ENCODE data around the gene ZFHX3.

ZFHX3 gene

DNA sequence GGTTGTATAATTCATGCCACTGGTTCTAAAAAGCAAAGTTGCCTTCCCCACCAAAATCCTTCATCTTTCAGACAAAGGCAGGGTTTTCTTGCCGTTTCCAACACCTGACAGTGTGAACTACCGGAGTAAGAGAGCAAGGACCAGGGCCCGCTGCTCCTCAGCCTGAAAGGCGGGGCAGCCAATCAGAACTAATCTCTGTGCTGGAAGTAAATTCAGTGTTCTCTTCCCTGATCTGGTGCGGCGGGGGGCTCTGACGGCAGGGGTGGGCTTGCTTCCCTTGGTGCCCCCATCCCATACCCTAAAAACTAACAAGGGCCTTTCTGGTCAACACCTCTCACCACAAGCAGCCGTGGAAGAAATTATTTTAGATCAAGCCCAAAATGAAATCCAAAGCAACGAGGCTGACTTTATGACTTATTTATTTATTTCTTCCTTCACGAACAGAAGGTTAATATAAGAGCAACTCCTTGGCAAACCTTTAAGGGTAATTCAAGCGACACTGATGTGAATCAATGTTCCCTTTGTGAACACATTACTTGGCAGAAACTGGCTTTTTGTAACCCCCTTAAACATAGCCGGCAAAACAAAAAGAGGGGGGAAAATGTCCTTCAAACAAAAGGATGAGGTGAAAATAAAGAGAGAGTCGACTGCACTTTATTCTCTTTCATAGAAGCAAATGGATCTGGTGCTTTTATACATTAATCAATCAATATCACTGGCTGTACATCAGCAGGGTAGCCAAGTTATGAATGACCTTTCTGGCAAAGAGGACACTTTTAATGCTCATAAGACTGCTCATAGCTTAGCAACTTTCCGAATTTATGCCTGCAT lies 189.9 kb downstream of the ZFHX3 start:
- H3K27me3 ChIP-seq (ENCODE audit: low read depth): no peaks in the 10 kb centered on the region
- in situ Hi-C loops (cut with MboI; ENCODE audit: low sequenced_read_pairs): no loop called here
- H3K9me3 ChIP-seq: no peaks in the 10 kb centered on the region
- H3K36me3 ChIP-seq (replicated peaks): peaks cover 3% of the 10 kb centered on the region; the same call in 1 of the 2 replicates
- H3K4me3 ChIP-seq: no peak overlapping the region
- H3K4me1 ChIP-seq: peaks cover 15% of the 10 kb centered on the region
- no peak for DNase-seq (ENCODE audit: low spot score in 2 of 2)

DNA sequence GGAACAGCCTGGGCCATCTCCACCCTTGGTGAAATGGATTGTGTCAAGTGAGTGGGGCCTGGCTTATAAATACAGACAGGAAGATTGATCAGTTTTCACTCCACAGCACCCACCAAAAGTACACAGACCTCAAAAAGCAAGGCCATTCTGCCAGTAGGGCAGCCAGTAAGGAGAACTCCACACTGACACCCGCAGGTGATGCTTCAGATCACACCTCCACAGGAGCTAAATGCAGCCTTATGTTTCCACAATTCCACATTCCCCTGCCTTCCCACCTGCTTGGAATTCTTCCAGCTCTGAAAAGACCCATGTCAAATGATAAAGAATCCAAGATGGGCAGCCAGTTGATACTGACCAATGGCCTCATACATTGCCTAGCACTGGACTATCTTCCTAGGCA lies 191.1 kb downstream of the ZFHX3 start:
- peaks cover 15% of the 10 kb centered on the region for H3K4me1 ChIP-seq
- no peaks in the 10 kb centered on the region for H3K9me3 ChIP-seq
- H3K4me3 ChIP-seq: no peak overlapping the region
- peaks cover 6% of the 10 kb centered on the region; the same call in 1 of the 2 replicates for H3K36me3 ChIP-seq (replicated peaks)
- in situ Hi-C loops (cut with MboI; ENCODE audit: low sequenced_read_pairs): no loop called here
- H3K27me3 ChIP-seq (ENCODE audit: low read depth): no peaks in the 10 kb centered on the region
- DNase-seq (ENCODE audit: low spot score in 2 of 2): peak in 1 of 2 experiments; percentile 65

DNA sequence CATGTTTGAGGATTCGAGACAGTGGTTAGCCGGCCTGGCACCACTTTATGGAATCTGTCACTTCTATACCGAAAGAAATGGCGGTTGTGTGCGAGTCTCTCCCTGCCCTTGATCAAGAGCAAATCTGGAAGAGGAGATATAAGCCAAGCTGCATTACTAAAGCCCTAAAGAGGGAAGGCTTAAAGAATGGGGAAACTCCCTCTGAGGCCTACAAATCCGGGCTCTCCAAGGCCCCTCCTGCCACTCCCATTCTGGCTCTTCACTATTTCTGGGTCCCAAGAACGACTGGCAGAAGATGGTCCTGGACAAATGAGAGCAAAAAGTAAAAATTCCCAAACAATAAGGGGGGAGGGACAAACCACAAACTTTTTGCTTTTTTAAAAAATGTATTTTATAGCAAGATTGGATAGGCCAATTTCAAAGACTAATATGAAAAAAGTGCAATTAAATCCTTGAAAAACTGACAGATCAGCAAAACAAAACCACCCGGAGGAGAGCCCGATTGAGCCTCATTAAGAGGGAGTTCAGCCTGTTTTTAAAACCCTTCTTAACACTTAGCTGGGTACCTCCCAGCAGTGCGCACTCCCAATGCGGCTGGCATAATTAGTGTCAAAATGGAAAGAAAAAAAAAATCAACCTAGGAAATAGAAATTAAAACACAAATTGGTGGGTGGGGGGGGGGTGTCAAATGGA lies 193.5 kb downstream of the ZFHX3 start:
- Histone ChIP-seq H3K27me3 (ENCODE audit: low read depth) (no peaks in the 10 kb centered on the region), H3K4me1 (peaks cover 15% of the 10 kb centered on the region), H3K4me3 (no peak overlapping the region), H3K9me3 (no peaks in the 10 kb centered on the region), H3K36me3 (replicated peaks) (peaks cover 6% of the 10 kb centered on the region; the same call in 1 of the 2 replicates)
- in situ Hi-C loops (cut with MboI; ENCODE audit: low sequenced_read_pairs): no loop called here
- DNase-seq (ENCODE audit: low spot score in 2 of 2): peak in 1 of 2 experiments; percentile 32

DNA sequence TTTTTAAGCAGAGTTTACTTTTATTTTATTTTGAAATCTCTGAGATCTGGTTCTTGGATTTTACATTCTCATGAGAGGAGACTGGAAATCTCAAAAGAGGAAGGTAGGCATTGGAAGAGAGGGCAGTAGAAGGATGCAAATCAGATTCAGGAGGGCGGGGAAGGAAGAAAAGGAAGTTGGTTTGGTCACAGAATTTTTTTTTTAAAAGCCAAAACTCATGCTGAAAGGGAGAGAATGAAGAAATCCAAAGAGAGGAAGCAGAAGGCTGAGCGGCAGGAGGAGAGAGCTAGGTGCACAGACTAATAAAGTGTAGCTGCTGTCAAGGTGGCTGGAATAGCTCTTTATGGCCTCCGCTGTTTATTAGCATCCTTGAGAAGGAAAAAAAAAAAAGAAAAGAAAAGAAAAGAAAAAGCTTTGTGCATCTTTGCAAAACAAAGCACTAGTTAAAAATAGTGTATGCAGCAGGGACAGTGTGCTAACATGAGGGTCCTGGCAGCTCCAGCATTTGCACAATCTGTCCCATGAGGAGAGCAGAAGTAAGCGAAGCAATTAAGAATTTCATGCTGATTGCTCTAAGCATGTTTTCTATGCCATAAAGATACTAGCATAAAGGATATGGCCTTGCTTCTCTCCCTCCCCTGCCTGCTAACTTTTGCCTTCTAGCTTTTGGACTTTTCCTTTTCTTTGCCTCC lies 194.2 kb downstream of the ZFHX3 start:
- Histone ChIP-seq H3K27me3 (ENCODE audit: low read depth) (no peaks in the 10 kb centered on the region), H3K4me1 (peaks cover 21% of the 10 kb centered on the region), H3K36me3 (replicated peaks) (peaks cover 6% of the 10 kb centered on the region; the same call in 1 of the 2 replicates), H3K4me3 (no peak overlapping the region), H3K9me3 (no peaks in the 10 kb centered on the region)
- no peak for DNase-seq (ENCODE audit: low spot score in 2 of 2)
- in situ Hi-C loops (cut with MboI; ENCODE audit: low sequenced_read_pairs): no loop called here

DNA sequence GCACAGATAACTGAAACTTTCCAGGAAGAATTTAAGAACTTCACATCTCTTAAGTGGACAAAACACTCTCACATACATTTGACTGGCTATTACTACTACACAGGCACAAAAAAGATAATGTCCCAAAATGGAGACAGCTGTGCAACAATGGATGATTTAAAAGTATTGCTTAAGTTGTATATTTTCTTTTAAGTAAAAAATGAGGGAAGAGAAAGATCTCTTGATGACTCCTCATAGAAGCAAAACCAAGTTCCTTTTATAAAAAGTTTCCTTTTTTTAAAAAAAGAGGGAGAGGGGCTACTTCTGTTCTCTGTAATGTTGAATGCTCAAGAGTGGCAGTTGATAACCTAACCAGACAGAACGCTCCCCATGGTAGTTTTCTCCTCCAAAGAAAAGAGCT lies 195.5 kb downstream of the ZFHX3 start:
- Histone ChIP-seq H3K4me3 (no peak overlapping the region), H3K4me1 (peaks cover 21% of the 10 kb centered on the region), H3K27me3 (ENCODE audit: low read depth) (no peaks in the 10 kb centered on the region), H3K36me3 (replicated peaks) (peaks cover 6% of the 10 kb centered on the region; the same call in 1 of the 2 replicates), H3K9me3 (no peaks in the 10 kb centered on the region)
- DNase-seq (ENCODE audit: low spot score in 2 of 2): no peak
- in situ Hi-C loops (cut with MboI; ENCODE audit: low sequenced_read_pairs): no loop called here

DNA sequence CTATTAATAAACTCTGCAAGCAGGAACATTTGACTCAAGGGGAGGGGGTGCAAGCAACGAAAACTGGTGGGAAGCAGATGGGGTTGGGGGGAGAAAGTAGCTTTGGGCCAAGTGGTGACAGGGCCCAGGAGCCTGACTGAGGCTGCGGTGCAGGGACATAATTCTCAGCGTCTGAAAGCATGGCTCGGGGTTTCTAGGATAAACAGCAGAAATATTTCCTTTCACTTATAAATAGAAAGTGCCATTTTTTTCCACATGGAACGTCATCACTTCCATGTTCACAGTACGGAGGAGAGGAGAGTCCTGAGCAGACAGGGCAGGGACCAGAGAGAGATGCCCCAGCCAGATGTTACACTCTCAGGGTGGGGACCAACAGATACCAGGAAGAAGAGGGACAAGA lies 197.1 kb downstream of the ZFHX3 start:
- in situ Hi-C loops (cut with MboI; ENCODE audit: low sequenced_read_pairs): no loop called here
- Histone ChIP-seq H3K4me3 (no peak overlapping the region), H3K9me3 (no peaks in the 10 kb centered on the region), H3K4me1 (peaks cover 21% of the 10 kb centered on the region), H3K36me3 (replicated peaks) (peaks cover 6% of the 10 kb centered on the region; the same call in 1 of the 2 replicates), H3K27me3 (ENCODE audit: low read depth) (no peaks in the 10 kb centered on the region)
- no peak for DNase-seq (ENCODE audit: low spot score in 2 of 2)

DNA sequence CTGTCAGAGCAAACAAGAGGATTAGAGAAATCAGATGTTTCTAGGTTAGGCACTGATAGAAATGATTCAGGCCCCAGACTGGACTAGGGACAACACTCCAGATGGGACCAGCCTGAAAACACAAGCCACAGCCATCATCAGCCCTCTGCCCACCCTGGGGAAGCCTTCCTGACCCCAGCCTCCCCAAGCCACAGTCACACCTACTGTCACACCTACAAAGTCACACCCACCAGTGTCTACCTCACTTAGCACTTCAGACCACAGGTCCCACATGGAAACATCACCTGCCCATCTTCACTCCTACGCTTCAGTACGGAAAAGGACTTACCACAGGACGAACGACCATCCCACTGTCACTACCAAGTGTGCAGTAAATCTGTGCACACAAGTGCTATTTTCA lies 197.9 kb downstream of the ZFHX3 start:
- H3K9me3 ChIP-seq: no peaks in the 10 kb centered on the region
- peaks cover 25% of the 10 kb centered on the region for H3K4me1 ChIP-seq
- in situ Hi-C loops (cut with MboI; ENCODE audit: low sequenced_read_pairs): no loop called here
- H3K36me3 ChIP-seq (replicated peaks): peaks cover 6% of the 10 kb centered on the region; the same call in 1 of the 2 replicates
- no peak for DNase-seq (ENCODE audit: low spot score in 2 of 2)
- H3K4me3 ChIP-seq: no peak overlapping the region
- H3K27me3 ChIP-seq (ENCODE audit: low read depth): no peaks in the 10 kb centered on the region

DNA sequence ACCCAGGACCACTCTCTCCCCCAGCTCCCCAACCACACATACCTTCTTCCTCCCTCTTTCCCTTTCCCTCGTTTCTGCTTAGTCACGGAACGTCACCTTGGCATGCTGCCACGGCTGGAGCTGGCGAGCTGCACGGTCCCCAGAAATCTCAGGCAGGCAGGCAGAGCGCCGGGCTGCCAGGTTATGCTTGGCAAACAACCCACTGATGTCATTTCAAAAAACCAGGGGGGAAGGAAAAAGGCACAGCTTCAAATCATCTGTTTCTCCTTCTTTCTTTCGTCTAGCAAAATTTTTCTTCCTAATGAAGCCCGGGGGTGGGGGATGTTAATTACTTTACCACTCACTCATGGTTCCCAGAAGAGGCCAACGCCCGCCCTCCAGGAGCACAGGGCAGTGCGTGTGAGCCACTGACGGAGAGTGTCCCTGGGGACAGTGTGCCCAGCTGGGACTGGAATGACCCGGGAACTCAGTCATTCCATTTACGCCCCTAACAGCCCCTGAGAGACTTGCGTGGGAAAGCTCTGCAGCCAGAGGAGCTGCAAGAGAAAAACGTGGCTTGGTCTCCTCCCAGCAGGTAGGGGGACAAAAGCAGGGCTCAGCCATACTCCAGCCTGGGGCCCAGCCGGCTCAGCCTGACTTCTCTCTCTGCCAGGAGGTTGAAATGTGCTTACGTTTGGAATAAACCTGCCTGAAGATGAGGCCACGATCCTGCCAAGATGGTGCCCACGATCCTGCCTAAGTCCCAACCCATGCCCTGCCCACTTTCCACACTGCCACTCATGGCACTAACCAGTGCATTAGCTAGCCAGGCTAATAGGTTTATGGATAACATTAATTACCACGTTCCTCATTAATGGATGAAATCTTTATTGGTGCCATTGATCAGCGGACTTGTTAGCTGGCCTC lies 198.9 kb downstream of the ZFHX3 start:
- H3K27me3 ChIP-seq (ENCODE audit: low read depth): no peaks in the 10 kb centered on the region
- peak in 1 of 2 experiments; percentile 43 for DNase-seq (ENCODE audit: low spot score in 2 of 2)
- H3K4me1 ChIP-seq: peaks cover 22% of the 10 kb centered on the region
- H3K36me3 ChIP-seq (replicated peaks): peaks cover 6% of the 10 kb centered on the region; the same call in 1 of the 2 replicates
- in situ Hi-C loops (cut with MboI; ENCODE audit: low sequenced_read_pairs): no loop called here
- no peaks in the 10 kb centered on the region for H3K9me3 ChIP-seq
- no peak overlapping the region for H3K4me3 ChIP-seq

DNA sequence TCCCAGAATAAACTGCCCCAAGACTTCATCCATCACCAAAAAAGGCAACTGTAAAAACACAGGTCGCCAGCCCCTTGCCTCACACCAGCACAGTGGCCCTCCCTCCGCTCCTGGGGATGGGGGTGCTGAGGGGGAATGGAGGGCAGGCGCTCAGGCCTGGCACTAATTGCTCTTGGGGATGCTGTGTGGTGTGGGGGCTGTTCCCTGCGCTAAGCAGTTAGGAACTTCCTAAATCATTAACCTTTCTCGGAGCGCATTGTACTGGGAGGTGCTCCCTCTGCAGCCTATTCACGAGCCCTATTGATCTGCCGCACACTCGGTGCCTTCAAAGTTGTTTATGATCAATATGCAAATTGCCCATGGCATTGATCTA lies 199.9 kb downstream of the ZFHX3 start:
- Histone ChIP-seq H3K9me3 (no peaks in the 10 kb centered on the region), H3K36me3 (replicated peaks) (peaks cover 3% of the 10 kb centered on the region; the same call in 1 of the 2 replicates), H3K4me3 (no peak overlapping the region), H3K27me3 (ENCODE audit: low read depth) (no peaks in the 10 kb centered on the region), H3K4me1 (peaks cover 13% of the 10 kb centered on the region)
- DNase-seq (ENCODE audit: low spot score in 2 of 2): no peak
- in situ Hi-C loops (cut with MboI; ENCODE audit: low sequenced_read_pairs): no loop called here

DNA sequence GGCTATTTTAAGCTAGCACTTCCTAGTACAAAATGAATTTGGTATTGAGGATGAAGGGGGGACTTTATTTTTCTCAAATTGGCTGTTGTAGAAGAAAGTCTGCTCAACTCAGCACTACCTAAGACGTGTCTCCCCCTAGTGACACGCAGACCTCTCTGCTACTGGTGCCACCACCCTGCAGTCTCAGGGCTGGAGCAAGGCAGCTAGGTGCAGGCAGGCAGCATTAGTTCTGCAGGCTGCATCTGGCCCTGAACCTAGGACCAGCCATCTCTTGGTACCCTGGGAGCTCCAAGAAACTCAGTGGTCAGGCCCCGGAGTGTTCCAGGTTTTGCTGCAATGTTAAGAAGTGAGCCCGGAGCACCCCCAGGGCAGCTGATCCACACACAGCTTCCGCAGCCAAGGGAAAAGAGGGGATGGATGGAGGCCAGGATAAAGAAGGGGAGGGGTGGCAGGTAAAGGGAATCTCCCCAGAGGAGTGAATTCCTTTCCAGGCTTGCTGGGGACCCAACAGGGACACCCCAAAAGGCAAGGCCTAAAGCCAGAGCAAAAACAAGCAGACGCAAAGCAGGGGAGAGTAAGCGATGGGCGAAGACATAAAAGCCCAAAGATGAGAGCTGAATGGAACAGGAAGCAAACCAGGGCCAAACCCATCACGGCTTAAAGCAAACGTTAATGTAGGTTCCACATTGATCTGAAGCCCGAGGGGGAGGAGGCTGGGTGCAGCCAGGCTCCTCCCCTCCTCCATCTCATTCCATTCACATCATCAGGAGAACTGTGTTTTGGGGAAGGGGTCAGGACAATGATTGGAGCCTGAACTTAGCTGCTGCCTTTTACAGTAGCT lies 200.5 kb downstream of the ZFHX3 start:
- Histone ChIP-seq H3K27me3 (ENCODE audit: low read depth) (no peaks in the 10 kb centered on the region), H3K4me1 (peaks cover 13% of the 10 kb centered on the region), H3K9me3 (no peaks in the 10 kb centered on the region), H3K36me3 (replicated peaks) (no peaks in the 10 kb centered on the region), H3K4me3 (no peak overlapping the region)
- peak in 1 of 2 experiments; percentile 56 for DNase-seq (ENCODE audit: low spot score in 2 of 2)
- in situ Hi-C loops (cut with MboI; ENCODE audit: low sequenced_read_pairs): no loop called here

DNA sequence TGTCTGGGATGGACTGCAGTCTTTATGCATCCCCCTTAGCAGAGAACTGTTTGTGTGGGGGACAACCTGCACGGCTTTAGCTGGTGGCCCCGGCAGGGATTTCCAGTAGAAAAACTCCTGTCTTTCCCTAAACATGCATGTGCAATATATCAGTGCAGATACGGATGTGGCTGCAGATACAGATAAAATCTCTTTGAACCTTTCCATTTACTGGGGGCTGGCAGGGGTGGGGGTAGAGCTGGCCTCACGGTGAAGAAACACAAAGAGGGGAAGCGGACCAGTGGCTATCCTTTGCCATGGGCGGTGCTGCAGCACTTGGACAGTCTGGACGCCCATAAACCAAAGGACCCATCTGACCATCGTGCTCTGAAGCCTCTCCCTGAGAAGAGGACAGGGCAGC lies 201.3 kb downstream of the ZFHX3 start:
- in situ Hi-C loops (cut with MboI; ENCODE audit: low sequenced_read_pairs): no loop called here
- Histone ChIP-seq H3K4me3 (no peak overlapping the region), H3K27me3 (ENCODE audit: low read depth) (no peaks in the 10 kb centered on the region), H3K4me1 (peaks cover 13% of the 10 kb centered on the region), H3K9me3 (no peaks in the 10 kb centered on the region), H3K36me3 (replicated peaks) (no peaks in the 10 kb centered on the region)
- no peak for DNase-seq (ENCODE audit: low spot score in 2 of 2)

DNA sequence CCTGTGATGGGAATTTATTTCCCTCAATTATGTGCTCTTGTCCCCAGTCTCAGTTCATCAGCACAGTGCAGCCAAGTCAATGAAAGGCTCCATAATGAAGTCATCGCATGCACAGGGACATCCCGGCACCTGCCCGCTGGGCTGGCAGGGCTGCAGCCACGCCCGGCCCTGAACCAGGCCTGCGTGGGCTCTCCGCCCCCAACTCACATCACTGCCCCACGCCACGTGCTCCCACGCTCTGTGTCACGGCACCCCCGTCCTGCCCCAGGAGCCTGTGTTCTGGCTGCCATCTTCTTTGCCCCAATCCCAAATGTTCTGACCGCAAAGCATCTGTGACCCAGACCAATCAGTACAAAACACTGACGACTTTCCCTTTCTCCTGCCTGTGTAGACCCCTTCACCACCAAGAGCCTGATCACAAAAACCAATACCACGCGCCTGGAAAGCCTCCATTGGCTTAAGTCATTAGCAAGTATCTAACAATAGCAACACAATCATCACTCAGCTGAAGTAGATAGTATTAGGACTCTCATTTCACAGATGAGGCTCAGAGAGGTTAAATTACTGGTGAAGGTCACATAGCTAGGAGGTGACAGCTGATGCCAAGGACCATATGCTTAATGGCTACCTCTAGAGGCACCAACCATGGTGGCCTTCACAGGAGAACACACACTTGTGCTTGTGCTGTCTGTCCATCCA lies 202.5 kb downstream of the ZFHX3 start:
- in situ Hi-C loops (cut with MboI; ENCODE audit: low sequenced_read_pairs): no loop called here
- DNase-seq (ENCODE audit: low spot score in 2 of 2): no peak

More for the DNA sequence above, 202.5 kb downstream of the ZFHX3 start:
- no peaks in the 10 kb centered on the region for H3K27me3 ChIP-seq (ENCODE audit: low read depth)
- peaks cover 17% of the 10 kb centered on the region for H3K4me1 ChIP-seq
- no peaks in the 10 kb centered on the region for H3K9me3 ChIP-seq
- no peaks in the 10 kb centered on the region for H3K36me3 ChIP-seq (replicated peaks)
- no peak overlapping the region for H3K4me3 ChIP-seq
